HUES64 (cell line): Measurements from ENCODE around the gene SLC1A5.

Experiments
- H3K27ac ChIP-seq: 2 replicates; pipeline ENCODE4 v1.7.0; 2013; ENCODE audit warnings: low read depth, low read length, inconsistent platforms
- H3K27me3 ChIP-seq: 2 replicates; pipeline ENCODE4 v1.6.1; 2013; ENCODE audit warnings: mild to moderate bottlenecking, low read length; ENCODE audit not compliant: insufficient read depth
- H3K36me3 ChIP-seq: 2 replicates; pipeline ENCODE4 v1.6.1; 2013; ENCODE audit warnings: mild to moderate bottlenecking, low read length; ENCODE audit not compliant: insufficient read depth
- H3K4me1 ChIP-seq: 2 replicates; pipeline ENCODE4 v1.6.1; 2013; ENCODE audit warnings: mild to moderate bottlenecking, low read length, moderate library complexity; ENCODE audit not compliant: insufficient read depth
- H3K4me3 ChIP-seq: 2 replicates; pipeline ENCODE4 v1.5.1; 2013; ENCODE audit warnings: mild to moderate bottlenecking, low read length, moderate library complexity
- H3K9ac ChIP-seq: 2 replicates; pipeline ENCODE4 v1.6.1; 2013; ENCODE audit warnings: mild to moderate bottlenecking, low read depth, low read length
- H3K9me3 ChIP-seq: 2 replicates; pipeline ENCODE4 v1.6.1; 2013; ENCODE audit warnings: low read depth, low read length; ENCODE audit not compliant: insufficient read depth
- WGBS: fragments of 150-250, 120-280 bp; methylation state at CpG from one replicate; pipeline ENCODE4 v1.1.7; 2013; ENCODE audit warnings: missing lambda C conversion rate; 5-methylcytosine and 5-hydroxymethylcytosine counted together

SLC1A5 gene

DNA sequence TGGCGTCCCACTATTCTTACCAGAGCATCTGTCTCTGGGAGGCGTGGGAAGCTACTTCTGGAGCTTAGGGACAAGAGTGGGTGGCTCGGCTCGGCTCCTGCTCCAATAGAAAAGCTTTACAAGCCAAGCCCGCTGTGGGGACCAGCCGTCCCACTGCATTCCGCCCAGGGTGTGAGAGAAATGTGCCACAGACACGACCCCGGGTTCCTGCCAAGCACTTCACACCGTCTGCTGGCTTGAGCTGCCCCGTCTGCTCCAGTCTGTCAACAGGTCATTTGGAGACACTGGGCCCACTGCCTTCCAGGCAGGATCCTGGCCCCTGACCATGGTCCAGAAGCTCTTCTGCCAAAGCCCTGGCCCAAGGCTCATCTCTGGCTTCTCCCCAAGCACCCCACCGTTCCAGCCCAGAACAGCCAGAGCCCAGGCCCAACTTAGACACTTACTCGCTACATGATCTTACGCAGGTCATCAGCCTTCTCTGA lies 49.1 kb downstream of the SLC1A5 start:
- H3K27me3 ChIP-seq, result no peaks in the 10 kb centered on the region
- 0 out of 2 replicates have a peak, but pooled peaks cover 3% of the 10 kb centered on the region for H3K4me1 ChIP-seq
- peaks cover 57% of the 10 kb centered on the region for H3K36me3 ChIP-seq
- no peaks in the 10 kb centered on the region for H3K9me3 ChIP-seq
- H3K27ac ChIP-seq, result no peak overlapping the region
- H3K9ac ChIP-seq, result no peak overlapping the region
- 93% methylated on average over 14 of the region's 14 CpGs for WGBS
- no peak overlapping the region for H3K4me3 ChIP-seq

DNA sequence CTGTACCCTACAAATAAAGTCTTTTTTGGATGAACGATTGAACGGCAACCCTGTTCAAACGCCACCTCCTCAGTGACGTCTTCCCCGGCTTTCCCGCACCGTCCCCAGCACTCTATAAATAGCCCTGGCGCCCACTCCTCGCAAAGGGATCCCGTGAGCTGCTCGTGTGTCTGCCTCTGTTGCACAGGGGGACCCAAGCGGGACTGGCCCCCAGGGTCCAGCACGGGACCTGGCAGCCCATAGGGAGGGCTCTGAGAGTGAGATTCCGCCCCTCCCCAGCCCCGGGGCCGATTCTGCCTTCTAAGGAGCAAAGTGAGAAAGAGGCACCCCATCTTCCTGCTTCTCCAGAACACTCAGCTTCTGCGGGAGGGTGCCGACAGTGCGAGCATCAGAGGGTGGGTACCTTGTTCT lies 50.6 kb downstream of the SLC1A5 start:
- no peaks in the 10 kb centered on the region for H3K27me3 ChIP-seq
- 93% methylated on average over 19 of the region's 19 CpGs for WGBS
- H3K9ac ChIP-seq, result no peak overlapping the region
- H3K9me3 ChIP-seq, result no peaks in the 10 kb centered on the region
- H3K36me3 ChIP-seq, result peaks cover 70% of the 10 kb centered on the region
- H3K4me1 ChIP-seq, result 0 out of 2 replicates have a peak, but pooled peaks cover 3% of the 10 kb centered on the region
- no peak overlapping the region for H3K4me3 ChIP-seq
- H3K27ac ChIP-seq, result no peak overlapping the region

DNA sequence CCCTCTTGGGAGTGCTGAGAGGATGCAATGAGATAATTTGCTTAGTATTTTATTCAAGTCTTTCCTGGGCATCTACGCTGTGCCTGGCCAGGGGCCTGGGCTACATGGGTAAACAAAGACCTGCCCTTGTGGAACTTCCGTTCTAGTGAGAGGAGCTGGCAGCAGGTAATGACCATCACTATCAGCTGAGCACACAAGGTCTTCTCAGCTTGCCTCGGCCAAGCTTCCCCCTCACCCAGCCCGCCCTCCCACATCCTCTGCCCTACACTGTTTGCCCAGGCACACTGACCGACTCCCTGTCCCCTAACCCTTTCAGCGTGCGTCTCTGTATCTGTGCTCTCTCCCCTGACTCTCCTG lies 51.1 kb downstream of the SLC1A5 start:
- Histone ChIP-seq H3K36me3 (peaks cover 75% of the 10 kb centered on the region), H3K4me3 (no peak overlapping the region), H3K9ac (no peak overlapping the region), H3K27ac (no peak overlapping the region), H3K4me1 (0 out of 2 replicates have a peak, but pooled peaks cover 3% of the 10 kb centered on the region), H3K9me3 (no peaks in the 10 kb centered on the region), H3K27me3 (no peaks in the 10 kb centered on the region)
- 90% methylated on average over 7 of the region's 7 CpGs for WGBS

DNA sequence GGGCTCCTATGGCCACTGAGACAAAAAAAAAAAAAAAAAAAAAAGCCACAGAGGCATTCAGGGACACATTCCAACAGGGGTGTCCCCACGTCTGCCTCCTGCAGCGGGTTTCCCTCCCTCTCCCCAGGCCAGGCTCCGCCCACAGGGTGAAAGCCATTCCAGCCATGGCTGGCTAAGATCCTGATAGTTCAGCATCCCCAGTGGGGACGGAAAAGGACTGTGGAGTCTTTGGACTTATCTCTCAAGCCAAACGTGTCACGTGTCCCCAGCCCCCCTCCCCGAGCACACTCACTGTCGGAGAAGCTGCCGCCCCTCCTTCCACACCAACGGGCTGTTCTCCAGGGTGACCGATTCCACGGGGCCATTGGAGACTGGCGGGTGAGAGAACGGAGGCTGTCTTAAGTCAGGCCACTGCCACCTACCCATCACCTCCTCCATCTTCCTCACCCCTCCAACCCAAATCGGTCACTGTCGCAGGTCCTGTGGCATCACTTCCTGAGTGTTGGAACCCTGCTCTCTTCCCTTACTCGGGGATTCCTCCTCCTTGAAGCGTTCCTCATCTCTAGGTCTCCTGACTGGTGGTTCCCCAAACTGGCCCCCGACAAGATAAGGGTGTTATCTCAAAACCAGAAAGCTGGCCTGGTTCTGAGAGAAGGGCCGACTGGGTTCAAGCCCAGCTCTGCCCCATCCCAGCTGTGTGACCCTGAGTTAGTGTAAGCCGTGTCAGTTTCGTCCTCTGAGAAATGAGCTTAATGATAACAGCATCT lies 51.7 kb downstream of the SLC1A5 start:
- H3K9me3 ChIP-seq, result no peaks in the 10 kb centered on the region
- H3K27me3 ChIP-seq, result no peaks in the 10 kb centered on the region
- peaks cover 80% of the 10 kb centered on the region for H3K36me3 ChIP-seq
- H3K27ac ChIP-seq, result no peak overlapping the region
- WGBS, result 90% methylated on average over 22 of the region's 22 CpGs
- no peak overlapping the region for H3K9ac ChIP-seq
- H3K4me3 ChIP-seq, result no peak overlapping the region
- no peaks in the 10 kb centered on the region for H3K4me1 ChIP-seq

- H3K27ac ChIP-seq, result no peak overlapping the region
- H3K36me3 ChIP-seq, result peaks cover 90% of the 10 kb centered on the region
- no peaks in the 10 kb centered on the region for H3K9me3 ChIP-seq
- no peaks in the 10 kb centered on the region for H3K27me3 ChIP-seq
- no peak overlapping the region for H3K4me3 ChIP-seq
- no peaks in the 10 kb centered on the region for H3K4me1 ChIP-seq
- H3K9ac ChIP-seq, result no peak overlapping the region
- WGBS, result 94% methylated on average over 11 of the region's 11 CpGs
These were observed 54.6 kb downstream of the SLC1A5 start for GRCh38 chr19:46733690-46734292.

GRCh38 chr19:46732966-46733689 lies 55.3 kb downstream of the SLC1A5 start:
- Histone ChIP-seq H3K27me3 (no peaks in the 10 kb centered on the region), H3K4me1 (no peaks in the 10 kb centered on the region), H3K4me3 (no peak overlapping the region), H3K36me3 (peaks cover 89% of the 10 kb centered on the region), H3K9me3 (no peaks in the 10 kb centered on the region), H3K9ac (no peak overlapping the region), H3K27ac (no peak overlapping the region)
- WGBS, result 95% methylated on average over 23 of the region's 23 CpGs

- 92% methylated on average over 28 of the region's 28 CpGs for WGBS
- H3K9me3 ChIP-seq, result no peaks in the 10 kb centered on the region
- no peak overlapping the region for H3K4me3 ChIP-seq
- H3K27me3 ChIP-seq, result no peaks in the 10 kb centered on the region
- H3K27ac ChIP-seq, result no peak overlapping the region
- no peaks in the 10 kb centered on the region for H3K4me1 ChIP-seq
- no peak overlapping the region for H3K9ac ChIP-seq
- peaks cover 89% of the 10 kb centered on the region for H3K36me3 ChIP-seq
These were observed 56.0 kb downstream of the SLC1A5 start for GRCh38 chr19:46732172-46732938.

DNA sequence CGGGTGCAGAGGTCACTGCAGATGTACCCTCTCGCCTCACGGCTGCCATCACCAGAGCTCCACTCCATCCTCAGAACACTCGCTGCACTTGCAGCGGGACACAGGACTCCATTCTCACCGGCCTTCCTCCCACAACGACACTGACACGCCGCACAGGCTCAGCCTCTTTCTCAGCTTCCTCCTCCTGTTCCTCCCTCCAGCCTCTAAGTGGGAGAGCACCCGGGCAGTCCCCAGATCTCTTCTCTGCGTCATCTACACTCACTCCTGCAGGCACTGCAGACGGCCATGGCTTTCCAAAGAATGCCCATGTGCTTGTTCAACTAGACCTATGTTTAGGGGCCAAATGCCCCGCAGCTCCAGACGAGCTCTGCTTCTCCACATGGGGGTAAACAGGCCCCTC lies 56.8 kb downstream of the SLC1A5 start:
- Histone ChIP-seq H3K9ac (no peak overlapping the region), H3K9me3 (no peaks in the 10 kb centered on the region), H3K27me3 (no peaks in the 10 kb centered on the region), H3K4me3 (no peak overlapping the region), H3K4me1 (no peaks in the 10 kb centered on the region), H3K27ac (no peak overlapping the region), H3K36me3 (peaks cover 89% of the 10 kb centered on the region)
- WGBS, result 91% methylated on average over 14 of the region's 14 CpGs

DNA sequence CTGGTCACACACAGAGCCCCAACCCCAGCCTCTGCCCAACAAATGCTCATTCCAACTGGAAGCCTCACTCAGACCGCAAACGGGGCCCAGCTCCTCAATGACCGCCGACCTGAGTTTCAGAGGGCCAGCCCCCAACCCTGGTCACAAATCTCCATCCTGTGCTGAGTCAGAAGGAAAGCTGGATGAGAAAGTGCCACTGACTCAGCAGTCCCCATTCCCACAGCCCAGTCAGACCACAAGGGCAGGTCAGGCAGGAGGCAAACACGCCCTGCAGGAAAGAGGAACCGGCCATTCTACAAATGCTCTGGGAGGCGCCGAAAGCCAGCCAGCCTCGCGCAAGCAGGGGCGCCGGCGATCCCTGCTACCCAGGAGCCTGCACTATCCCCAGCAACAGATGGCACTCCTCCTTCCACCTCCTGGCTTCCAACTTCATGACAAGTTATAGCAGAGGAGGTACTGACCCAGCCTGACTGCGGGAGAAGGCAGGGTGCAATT lies 57.3 kb downstream of the SLC1A5 start:
- no peak overlapping the region; the same call in 1 of the 2 replicates for H3K9ac ChIP-seq
- no peaks in the 10 kb centered on the region for H3K27me3 ChIP-seq
- H3K27ac ChIP-seq, result no peak overlapping the region
- H3K4me1 ChIP-seq, result no peaks in the 10 kb centered on the region
- H3K4me3 ChIP-seq, result no peak overlapping the region
- 86% methylated on average over 14 of the region's 14 CpGs for WGBS
- no peaks in the 10 kb centered on the region for H3K9me3 ChIP-seq
- H3K36me3 ChIP-seq, result peaks cover 89% of the 10 kb centered on the region

DNA sequence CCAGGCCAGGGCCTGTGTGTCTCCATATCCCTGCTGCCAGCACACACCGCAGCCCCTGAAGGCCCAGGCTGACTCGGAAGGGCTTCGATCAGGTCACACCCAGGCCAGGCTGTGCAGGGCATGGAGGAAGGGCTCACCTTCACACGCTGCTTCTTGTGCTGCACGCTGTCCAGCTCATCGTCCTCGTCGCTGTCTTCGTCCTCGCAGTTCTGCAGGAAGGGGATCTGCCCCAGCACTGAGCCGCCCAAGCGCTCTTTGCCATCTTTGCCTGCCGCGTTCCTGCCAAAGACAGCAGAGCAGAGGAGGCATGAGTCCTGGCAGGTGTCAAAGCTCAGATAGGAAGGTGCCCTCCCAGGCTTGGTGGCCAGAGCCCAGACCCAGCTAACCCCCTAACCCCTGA lies 57.8 kb downstream of the SLC1A5 start:
- Histone ChIP-seq H3K4me3 (no peak overlapping the region), H3K27ac (no peak overlapping the region), H3K4me1 (no peaks in the 10 kb centered on the region), H3K9ac (no peak overlapping the region), H3K27me3 (no peaks in the 10 kb centered on the region), H3K36me3 (peaks cover 92% of the 10 kb centered on the region), H3K9me3 (no peaks in the 10 kb centered on the region)
- 95% methylated on average over 14 of the region's 14 CpGs for WGBS
